Fibroblast of skin of right biceps (primary cell): Measurements from ENCODE around the gene CAPN9.

Experiments
- DNase-seq: peaks from one replicate; pipeline ENCODE4 v3.0.0-alpha.2; 2013

The CAPN9 gene

DNA sequence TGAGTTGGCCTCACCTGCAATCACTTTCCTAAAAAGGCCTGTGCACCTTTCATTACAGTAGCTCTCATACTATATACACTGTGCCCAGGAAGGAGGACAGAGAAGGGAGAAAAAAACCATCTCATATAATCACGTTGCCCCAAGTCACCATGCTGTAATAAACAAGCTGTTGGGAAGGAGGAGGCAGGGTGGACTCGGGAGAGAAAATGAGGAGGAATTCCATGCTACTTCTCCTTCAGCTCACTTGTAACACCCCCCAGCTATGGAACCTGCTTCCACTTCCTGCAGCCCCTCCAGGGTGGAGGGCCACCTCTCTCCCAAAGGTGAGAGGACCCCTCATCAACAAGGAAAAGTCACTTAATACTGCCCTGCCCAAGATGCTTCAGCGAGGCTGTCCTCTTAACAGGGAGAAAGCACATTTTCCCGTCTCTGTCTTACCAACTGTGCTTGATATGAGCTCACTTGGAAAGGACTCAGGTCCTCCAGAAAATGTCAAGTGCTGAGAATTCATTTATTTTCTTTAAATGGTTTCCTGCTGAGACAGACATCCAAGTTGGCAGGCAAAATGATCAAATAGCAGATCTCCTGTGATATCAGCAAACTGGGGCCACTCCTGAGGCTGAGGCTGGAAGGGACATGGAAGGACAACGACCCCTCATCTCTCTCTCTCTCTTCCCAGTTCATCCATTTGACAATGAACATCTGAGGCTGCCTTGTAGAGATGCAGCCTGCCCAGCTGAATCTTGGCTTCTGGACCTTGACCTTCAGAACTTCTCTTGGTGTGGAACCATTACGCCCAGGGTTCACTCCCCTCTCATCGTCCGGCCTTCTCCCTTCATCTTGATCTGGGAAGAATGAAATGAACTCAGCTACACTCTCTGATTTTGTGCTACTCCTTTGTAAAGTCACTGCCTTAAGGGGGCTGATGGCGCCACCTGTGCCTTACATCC lies 54.0 kb downstream of the CAPN9 start:
- DNase-seq = no peak

DNA sequence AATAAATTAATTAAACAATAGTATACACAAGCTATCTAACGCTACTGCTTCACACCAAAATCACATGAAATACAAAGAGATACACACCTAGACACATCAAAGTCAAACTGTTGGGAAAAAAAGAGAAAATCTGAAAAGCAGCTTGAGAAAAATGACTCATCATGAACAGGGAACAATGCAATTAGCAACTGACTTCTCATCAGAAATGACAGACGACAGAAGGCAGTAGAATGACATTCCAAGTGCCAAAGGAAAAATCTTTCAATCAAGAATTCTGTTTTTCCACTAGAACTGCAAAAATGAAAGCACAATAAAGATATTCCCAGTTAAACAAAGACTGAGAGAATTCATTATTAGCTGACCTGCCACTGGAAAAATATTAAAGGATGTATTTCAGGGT lies 57.2 kb downstream of the CAPN9 start:
- no peak for DNase-seq

DNA sequence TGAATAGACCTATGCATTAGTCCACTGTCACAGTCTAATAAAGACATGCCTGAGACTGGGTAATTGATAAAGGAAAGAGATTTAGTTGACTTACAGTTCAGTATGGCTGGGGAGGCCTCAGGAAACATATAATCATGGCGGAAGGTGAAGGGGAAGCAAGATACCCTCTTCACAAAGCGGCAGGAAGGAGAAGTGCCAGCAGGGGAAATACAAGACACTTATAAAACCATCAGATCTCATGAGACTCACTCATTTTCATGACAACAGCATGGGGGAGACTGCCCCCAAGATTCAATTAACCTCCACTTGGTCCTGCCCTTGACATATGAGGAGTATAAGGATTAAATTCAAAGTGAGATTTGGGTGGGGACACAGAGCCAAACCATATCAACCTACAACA lies 59.4 kb downstream of the CAPN9 start:
- no peak for DNase-seq

GRCh38 chr1:230807029-230807428 lies 59.8 kb downstream of the CAPN9 start:
- no peak for DNase-seq

DNA sequence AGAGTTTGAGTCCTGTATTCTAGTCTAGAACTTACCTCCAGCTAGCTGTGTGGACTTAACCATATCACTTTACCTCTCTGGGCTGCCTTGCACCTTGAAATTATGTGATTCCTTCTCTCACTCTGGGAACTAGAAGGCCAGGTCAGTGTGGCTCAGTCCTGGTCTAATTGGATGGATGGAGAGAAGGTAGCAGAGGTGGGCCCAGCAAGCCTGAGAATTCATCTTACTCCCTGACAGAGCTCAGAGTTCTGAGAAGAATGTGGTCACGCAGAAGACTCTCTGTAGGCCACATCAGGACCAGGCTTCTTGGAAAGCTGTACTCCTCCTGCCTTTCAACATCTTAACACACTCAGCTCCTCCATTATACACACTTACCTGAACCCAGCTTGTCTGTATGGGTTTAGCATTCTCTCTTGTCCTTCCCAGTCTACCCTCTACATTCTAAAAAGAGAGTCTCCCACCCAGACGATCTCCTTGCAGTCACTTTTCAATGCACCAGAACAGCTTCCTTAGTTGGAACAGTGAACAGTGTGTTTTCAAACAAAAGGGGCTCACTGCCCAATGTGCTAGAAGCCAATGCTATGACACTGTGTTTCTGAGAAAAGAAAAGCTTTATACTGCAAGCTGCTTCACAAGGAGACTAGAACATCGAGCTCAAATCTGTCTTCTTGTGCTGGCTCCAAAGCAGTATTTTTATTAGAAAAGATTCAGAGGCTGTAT lies 60.5 kb downstream of the CAPN9 start:
- no peak for DNase-seq

GRCh38 chr1:230808281-230808872 lies 61.2 kb downstream of the CAPN9 start:
- peak; percentile 66 for DNase-seq

GRCh38 chr1:230809256-230809990 lies 62.2 kb downstream of the CAPN9 start:
- no peak for DNase-seq

DNA sequence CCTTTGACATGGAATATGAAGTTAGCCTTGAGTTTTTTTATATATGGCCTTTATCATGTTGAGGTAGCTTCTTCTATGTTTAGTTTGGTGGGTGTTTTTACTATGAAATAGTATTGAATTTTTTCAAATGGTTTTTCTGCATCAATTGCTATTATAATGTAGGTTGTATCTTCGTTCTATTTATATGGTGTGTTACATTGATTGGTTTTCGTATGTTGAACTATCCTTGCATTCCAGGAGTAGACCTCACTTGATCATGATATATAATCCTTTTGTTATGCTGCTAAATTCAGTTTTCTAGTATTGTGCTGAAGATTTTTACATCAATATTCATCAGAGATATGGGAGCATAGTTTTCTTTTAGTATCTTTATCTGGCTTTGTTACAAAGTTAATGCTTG lies 65.4 kb downstream of the CAPN9 start:
- no peak for DNase-seq

DNA sequence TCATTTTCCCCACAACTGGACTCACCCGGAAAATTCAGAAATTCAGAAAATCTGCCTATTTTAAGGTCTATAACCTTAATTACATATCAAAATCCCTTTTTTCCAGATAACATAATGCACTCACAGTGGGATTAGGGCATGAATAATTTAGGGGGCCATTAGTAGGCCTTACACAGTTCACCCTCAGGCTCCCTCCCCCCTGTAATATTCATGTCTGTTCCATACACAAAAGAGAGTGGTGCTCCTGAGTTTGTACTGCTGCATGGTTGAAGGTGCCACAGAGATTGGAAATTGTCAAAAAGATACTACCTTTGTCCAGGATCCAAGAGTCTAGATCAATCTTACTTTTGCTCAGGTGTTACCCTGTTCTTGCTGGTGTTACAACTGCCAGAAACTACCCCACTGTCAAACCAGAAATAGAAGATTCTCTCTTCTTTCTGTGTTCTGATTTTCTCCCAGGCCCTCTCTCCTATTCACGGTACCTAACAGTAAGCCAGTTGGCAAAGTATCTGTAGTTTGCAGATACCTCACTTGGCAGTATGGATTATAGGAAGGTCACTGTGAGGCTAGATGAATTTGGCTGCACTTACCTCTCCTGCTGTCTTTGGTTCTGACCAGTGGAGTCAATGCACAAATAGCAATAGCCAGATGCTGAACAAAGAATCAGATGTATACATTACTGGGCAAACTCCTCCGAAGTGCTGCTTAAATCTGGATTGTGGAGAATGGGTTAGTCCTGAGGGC lies 67.9 kb downstream of the CAPN9 start:
- no peak for DNase-seq

DNA sequence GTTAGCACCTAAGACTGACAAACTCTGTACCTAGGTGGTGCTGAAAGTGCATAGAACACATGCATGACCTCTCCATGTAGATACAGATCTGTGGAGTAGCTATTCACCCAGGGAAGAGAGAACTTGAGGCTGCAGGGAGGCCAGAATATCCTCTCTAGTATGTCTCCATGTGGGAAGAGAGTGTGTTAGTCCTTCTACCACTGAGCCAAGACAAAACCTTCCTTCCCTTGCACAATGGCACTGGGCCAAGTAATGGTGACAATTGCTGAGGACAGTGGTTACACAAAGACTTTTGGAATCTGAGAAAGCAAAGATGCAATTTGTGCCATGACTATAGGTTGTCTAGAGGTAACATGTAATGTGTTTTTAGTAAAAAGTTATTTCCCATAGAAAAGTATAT lies 68.8 kb downstream of the CAPN9 start:
- no peak for DNase-seq

DNA sequence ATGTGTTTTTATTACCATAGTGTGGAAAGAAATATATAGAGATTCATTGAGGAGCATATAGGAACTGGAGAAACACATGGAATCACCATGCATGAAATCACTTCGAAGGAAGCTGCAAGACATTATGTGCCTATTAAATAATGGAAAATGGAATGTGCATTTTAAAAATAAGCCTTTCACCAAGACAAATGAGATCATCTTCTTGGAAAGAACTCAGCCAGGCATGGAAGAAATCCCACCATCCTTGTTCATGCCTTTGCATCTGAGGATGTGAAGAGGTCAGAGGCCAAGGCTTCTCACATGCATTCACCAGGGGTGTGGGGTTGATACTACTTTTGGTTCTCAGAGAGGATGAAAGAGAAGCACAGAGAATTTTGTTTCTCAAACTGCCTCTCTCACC lies 71.2 kb downstream of the CAPN9 start:
- DNase-seq = peak; percentile 45

DNA sequence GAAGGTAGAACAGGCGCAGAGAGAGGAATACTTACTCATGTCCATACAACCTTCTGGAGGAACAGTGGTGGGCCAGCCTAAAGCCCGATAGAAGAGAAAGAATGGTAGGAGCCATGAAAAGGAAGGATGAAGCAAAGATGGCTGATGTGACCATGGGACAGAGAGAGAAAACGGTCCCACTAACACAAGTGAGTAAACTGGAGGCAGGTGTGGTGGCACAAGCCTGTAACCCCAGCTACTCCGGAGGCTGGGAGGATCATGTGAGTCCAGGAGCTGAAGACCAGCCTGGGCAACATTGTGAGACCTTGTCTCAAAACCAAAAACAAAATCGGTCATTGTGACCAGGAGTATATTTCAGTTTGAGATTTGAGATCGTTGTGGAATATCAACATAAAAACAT lies 71.7 kb downstream of the CAPN9 start:
- DNase-seq = no peak

DNA sequence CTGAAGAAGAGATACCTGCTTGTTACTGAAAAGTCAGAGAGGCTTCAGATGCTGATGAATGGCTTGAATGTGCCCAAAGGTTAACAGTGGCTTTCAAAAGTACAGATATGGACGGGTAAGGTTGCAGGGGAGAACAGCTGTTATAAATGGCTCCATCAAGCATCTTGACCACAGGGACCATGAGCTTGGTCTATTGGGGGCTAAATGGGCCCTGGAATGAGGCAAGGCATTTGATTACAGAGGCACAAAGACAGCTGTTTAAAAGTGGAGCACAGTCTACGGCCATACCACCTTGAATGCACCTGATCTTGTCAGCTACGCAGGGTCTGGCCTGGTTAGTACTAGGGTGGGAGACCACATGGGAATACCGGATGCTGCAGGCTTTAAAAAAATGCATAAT lies 72.8 kb downstream of the CAPN9 start:
- DNase-seq = no peak

- no peak for DNase-seq
Measured at GRCh38 chr1:230820568-230820967, 73.4 kb downstream of the CAPN9 start.

DNA sequence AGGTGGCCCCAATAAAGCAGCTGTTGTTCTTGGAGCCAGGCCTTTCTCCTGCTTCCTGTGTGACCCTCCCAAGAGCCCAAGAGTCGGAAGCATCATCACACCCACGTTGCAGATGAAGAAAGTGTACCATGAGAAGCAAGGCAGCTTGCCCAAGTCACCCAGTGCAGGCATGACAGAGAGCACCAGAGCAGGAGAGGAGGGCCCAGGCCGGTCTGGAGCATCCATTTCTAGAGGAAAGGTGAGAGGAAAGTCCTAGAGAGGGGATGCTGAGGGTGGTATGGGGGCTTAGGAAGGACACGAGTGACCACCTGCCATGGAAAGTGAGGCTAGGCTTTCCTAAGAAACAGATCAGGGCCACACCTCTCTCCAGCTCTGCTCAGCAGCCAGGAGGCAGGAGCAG lies 74.2 kb downstream of the CAPN9 start:
- no peak for DNase-seq

- peak; percentile 77 for DNase-seq
Measured at GRCh38 chr1:230822092-230822581, 74.9 kb downstream of the CAPN9 start.

DNA sequence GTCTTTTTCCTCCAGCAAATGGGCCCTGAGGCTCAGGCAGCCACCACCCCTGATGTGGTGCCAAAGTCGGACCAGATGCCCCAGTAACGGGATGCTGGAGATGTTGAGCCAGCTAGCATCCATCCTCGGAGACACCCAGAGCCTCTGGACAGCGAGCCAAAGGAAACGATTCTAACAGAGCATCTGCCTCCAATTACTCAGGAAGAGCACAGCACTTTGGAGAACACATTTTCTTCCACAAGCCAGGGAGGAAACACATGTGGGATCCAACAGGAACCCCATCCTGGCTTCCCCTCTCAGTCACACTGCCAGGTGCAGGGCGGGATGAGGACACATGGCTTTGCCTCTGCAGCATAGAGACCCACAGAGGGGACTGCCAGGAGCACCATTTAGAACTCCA lies 76.2 kb downstream of the CAPN9 start:
- no peak for DNase-seq

DNA sequence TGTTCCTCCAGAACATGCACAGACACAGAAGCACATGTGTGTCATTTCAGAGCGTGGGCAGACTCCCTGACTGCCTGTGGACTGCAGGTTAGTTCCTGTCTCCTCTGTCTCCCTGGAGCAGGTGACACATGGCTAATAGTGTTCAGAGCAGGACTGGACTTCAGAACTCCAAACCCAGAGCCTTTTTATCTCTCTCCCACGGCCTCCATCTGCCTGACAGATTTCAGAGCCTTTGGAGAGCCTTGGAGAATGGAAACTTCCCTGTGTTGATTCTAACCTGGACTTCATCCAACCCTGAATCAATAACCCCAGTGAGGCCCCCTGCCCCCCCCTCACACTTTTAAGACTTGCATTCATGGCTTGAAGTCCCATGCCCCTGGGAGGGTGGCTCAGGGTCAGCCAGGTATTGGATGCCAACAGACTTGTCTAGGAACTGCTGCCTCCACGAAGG lies 76.8 kb downstream of the CAPN9 start:
- DNase-seq = no peak

DNA sequence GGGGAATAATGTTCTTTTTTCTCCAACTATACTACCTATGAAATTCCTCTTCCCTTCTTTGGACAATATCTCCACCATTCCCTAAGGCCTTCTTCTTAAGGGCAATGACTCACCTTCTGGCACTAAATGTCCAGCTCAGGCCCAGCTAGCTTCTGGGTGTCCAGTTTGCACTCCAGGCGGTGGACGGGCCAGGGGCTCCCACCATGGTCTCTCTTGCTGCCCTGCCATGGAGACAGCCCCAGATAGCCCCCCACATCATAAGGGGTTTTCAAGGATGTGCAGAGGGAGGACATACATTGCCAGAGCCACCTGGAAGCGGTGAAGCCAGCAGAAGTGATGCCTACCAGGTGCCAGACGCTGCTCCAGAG lies 77.3 kb downstream of the CAPN9 start:
- peak; percentile 36 for DNase-seq

DNA sequence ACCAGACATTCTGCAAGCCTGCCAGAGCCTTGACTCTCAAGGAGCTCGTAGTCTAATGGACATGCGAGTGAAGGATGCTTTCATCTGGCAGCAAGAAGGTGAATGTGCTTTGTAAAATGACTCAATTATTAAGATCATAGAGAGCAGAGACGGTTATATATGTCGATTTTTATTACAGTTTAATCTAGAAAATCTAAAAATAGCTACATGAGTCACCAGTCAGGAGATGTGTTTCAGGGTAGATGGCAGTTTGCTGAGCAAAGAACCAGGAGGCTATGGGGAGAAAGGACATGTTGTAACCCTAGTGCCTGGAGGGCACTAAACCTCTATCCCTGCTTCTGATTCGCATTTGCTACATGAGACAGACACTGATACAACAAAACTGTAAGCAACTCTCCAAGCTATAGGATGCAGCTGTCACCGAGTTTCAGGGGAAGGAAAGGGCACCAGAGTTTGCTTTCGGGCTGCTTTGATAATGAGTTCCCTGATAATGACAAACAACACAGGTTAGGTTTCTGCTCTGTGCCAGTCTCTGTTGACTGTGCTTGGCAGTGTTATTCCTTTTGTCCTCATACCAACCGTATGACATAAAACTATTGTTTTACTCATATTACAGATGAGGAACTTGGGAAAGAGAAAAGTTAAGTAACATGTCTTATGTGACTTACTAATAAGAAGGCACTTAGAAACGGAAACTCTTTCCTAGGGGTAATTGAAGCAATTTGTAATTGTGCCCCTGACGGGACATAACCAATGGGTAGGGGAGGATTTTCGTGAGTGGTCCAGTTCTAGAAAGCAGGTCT lies 77.9 kb downstream of the CAPN9 start:
- DNase-seq = peak; percentile 76

GRCh38 chr1:230825761-230826160 lies 78.6 kb downstream of the CAPN9 start:
- DNase-seq = peak; percentile 43
